Astrocyte (in vitro differentiated cells and primary cell): ENCODE results near the gene TPGS2. TPM values are rescaled to one million over a fixed set of nuclear protein-coding genes. Genes with fewer than 3 reads are reported as not detected.
A peak's percentile ranks its signal among the peaks of the same experiment; 100 is the strongest.

Source experiments
- DNase-seq: peaks from one replicate; pipeline ENCODE4 v3.0.0-alpha.2; 2010; ENCODE audit warnings: low read depth
- FAIRE-seq: peaks from 2 replicates; lab custom pipeline; 2011; peaks lifted over from hg19 to GRCh38; lab: Jason Lieb, UNC
- H2AFZ ChIP-seq: 2 replicates; pipeline ENCODE4 v1.6.0; 2012; ENCODE audit warnings: low read depth, low read length, inconsistent platforms
- H3K27ac ChIP-seq: 2 replicates; pipeline ENCODE4 v1.5.1; 2011; ENCODE audit warnings: low read depth, low read length, inconsistent platforms
- H3K27me3 ChIP-seq: 2 replicates; pipeline ENCODE4 v1.6.0; 2011; ENCODE audit warnings: low read length, inconsistent platforms; ENCODE audit not compliant: insufficient read depth
- H3K36me3 ChIP-seq: 2 replicates; pipeline ENCODE4 v1.5.1; 2011; ENCODE audit warnings: low read length, inconsistent platforms; ENCODE audit not compliant: insufficient read depth
- H3K4me1 ChIP-seq: 2 replicates; pipeline ENCODE4 v1.5.1; 2011; ENCODE audit warnings: low read length, inconsistent platforms; ENCODE audit not compliant: insufficient read depth
- H3K4me2 ChIP-seq: 2 replicates; pipeline ENCODE4 v1.6.0; 2012; ENCODE audit warnings: low read length, inconsistent platforms
- H3K4me3 ChIP-seq: 2 replicates; pipeline ENCODE4 v1.5.1; 2011; ENCODE audit warnings: low read depth, mild to moderate bottlenecking, low read length, inconsistent platforms; ENCODE audit not compliant: insufficient read depth
- H3K79me2 ChIP-seq: 2 replicates; pipeline ENCODE4 v1.6.0; 2012; ENCODE audit warnings: mild to moderate bottlenecking, low read length, inconsistent platforms; ENCODE audit not compliant: insufficient read depth
- H3K9ac ChIP-seq: 2 replicates; pipeline ENCODE4 v1.6.0; 2012; ENCODE audit warnings: mild to moderate bottlenecking, low read length, inconsistent platforms
- H3K9me3 ChIP-seq: 2 replicates; pipeline ENCODE4 v1.5.1; 2012; ENCODE audit warnings: low read depth, mild to moderate bottlenecking, low read length, inconsistent platforms; ENCODE audit not compliant: insufficient read depth
- H4K20me1 ChIP-seq: 2 replicates; pipeline ENCODE4 v1.6.0; 2012; ENCODE audit warnings: low read length, inconsistent platforms; ENCODE audit not compliant: insufficient read depth
- H3K27ac Mint-ChIP-seq: one replicate; pipeline ENCODE4 v1.8.0; 2021; ENCODE audit warnings: mild to moderate bottlenecking, mixed read lengths; ENCODE audit not compliant: unreplicated experiment
- H3K27me3 Mint-ChIP-seq: one replicate; pipeline ENCODE4 v1.8.0; 2021; ENCODE audit warnings: low read depth, mixed read lengths; ENCODE audit not compliant: unreplicated experiment
- H3K36me3 Mint-ChIP-seq: one replicate; pipeline ENCODE4 v1.8.0; 2021; ENCODE audit warnings: low read depth, mixed read lengths; ENCODE audit not compliant: unreplicated experiment
- H3K4me1 Mint-ChIP-seq: one replicate; pipeline ENCODE4 v1.8.0; 2021; ENCODE audit warnings: low read depth, mixed read lengths; ENCODE audit not compliant: unreplicated experiment
- H3K4me3 Mint-ChIP-seq: one replicate; pipeline ENCODE4 v1.8.0; 2021; ENCODE audit warnings: mild to moderate bottlenecking, moderate library complexity, mixed read lengths; ENCODE audit not compliant: unreplicated experiment
- H3K9me3 Mint-ChIP-seq: one replicate; pipeline ENCODE4 v1.8.0; 2021; ENCODE audit warnings: mild to moderate bottlenecking, mixed read lengths; ENCODE audit not compliant: unreplicated experiment
- EZH2 ChIP-seq: IDR thresholded peaks from 2 replicates; pipeline ENCODE4 v1.6.1; 2012; ENCODE audit warnings: mild to moderate bottlenecking, low read length, inconsistent platforms; ENCODE audit not compliant: insufficient read depth
- total RNA-seq: library from RNA; stranded (reverse); gene quantifications from 2 replicates; pipeline ENCODE4 v1.2.1, GENCODE V29; 2021
- TF ChIP-seq, protein P1 (sequence below): IDR thresholded peaks from 2 replicates; pipeline ENCODE4 v1.5.1; 2011; ENCODE audit warnings: low read depth, mild to moderate bottlenecking, inconsistent platforms, low read length, moderate library complexity; ENCODE audit not compliant: insufficient read depth

Gene TPGS2
- total RNA-seq, 1 donor from 2014 or later = 138 TPM

- Histone ChIP-seq H2AFZ (no peak overlapping the region), H3K79me2 (peaks cover 8% of the 10 kb centered on the region), H3K9me3 (no peaks in the 10 kb centered on the region), H3K9ac (no peak overlapping the region), H3K4me2 (no peak overlapping the region), H3K4me3 (no peak overlapping the region), H4K20me1 (no peaks in the 10 kb centered on the region), H3K4me1 (peaks cover 12% of the 10 kb centered on the region), H3K27me3 (no peaks in the 10 kb centered on the region), H3K36me3 (peaks cover 3% of the 10 kb centered on the region), H3K27ac (no peak overlapping the region)
- FAIRE-seq (no peak), DNase-seq (no peak)
- Mint-ChIP-seq H3K27me3 (no peaks in the 10 kb centered on the region), H3K27ac (no peak overlapping the region), H3K4me3 (no peak overlapping the region), H3K4me1 (peaks cover 3% of the 10 kb centered on the region), H3K9me3 (no peaks in the 10 kb centered on the region), H3K36me3 (no peaks in the 10 kb centered on the region)
- TF ChIP-seq EZH2 = no peak
- TF ChIP-seq, protein P1, sequence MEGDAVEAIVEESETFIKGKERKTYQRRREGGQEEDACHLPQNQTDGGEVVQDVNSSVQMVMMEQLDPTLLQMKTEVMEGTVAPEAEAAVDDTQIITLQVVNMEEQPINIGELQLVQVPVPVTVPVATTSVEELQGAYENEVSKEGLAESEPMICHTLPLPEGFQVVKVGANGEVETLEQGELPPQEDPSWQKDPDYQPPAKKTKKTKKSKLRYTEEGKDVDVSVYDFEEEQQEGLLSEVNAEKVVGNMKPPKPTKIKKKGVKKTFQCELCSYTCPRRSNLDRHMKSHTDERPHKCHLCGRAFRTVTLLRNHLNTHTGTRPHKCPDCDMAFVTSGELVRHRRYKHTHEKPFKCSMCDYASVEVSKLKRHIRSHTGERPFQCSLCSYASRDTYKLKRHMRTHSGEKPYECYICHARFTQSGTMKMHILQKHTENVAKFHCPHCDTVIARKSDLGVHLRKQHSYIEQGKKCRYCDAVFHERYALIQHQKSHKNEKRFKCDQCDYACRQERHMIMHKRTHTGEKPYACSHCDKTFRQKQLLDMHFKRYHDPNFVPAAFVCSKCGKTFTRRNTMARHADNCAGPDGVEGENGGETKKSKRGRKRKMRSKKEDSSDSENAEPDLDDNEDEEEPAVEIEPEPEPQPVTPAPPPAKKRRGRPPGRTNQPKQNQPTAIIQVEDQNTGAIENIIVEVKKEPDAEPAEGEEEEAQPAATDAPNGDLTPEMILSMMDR = no peak
Observed at GRCh38 chr18:36833120-36833519, 4.3 kb upstream of the TPGS2 start.

GRCh38 chr18:36831139-36831538, 2.3 kb upstream of the TPGS2 start:
- no peak overlapping the region for H3K4me3 Mint-ChIP-seq

DNA sequence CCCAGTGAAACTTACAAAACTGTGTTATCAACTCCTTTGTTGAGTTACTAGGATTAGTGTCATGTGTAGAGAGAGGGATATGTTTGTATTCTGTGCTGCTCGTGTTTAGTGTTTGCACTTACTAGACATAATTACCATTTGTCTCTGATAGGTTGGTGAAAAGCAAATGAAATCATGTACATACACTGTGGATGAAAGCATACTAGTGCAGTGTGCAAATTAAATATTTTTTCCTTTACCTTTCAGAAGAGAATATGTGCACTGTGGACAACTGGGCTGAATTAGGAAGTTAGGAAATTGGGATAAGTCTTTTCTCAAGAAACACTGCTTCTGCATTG, 1.3 kb upstream of the TPGS2 start:
- Histone ChIP-seq H3K27me3 (no peaks in the 10 kb centered on the region), H3K9ac (peak overlapping the region; percentile 96), H3K36me3 (no peaks in the 10 kb centered on the region), H3K27ac (no peak overlapping the region), H3K9me3 (no peaks in the 10 kb centered on the region), H2AFZ (no peak overlapping the region), H4K20me1 (peaks cover 7% of the 10 kb centered on the region), H3K4me3 (no peak overlapping the region), H3K4me2 (peak overlapping the region; percentile 89), H3K79me2 (peaks cover 31% of the 10 kb centered on the region), H3K4me1 (peaks cover 18% of the 10 kb centered on the region)
- TF ChIP-seq, protein P1 = no peak
- no peak for TF ChIP-seq EZH2
- no peak for FAIRE-seq
- no peak overlapping the region for H3K27ac Mint-ChIP-seq
- peaks cover 3% of the 10 kb centered on the region for H3K4me1 Mint-ChIP-seq
- H3K9me3 Mint-ChIP-seq = no peaks in the 10 kb centered on the region
- H3K36me3 Mint-ChIP-seq = no peaks in the 10 kb centered on the region
- peak overlapping the region; percentile 98 for H3K4me3 Mint-ChIP-seq
- no peak for DNase-seq
- H3K27me3 Mint-ChIP-seq = no peaks in the 10 kb centered on the region

More at GRCh38 chr18:36831139-36831538, 2.3 kb upstream of the TPGS2 start:
- no peaks in the 10 kb centered on the region for H3K36me3 ChIP-seq
- no peaks in the 10 kb centered on the region for H3K27me3 ChIP-seq
- H3K27ac Mint-ChIP-seq = no peak overlapping the region
- H3K9ac ChIP-seq = no peak overlapping the region
- H2AFZ ChIP-seq = no peak overlapping the region
- no peak overlapping the region for H3K4me3 ChIP-seq
- H3K4me1 ChIP-seq = peaks cover 18% of the 10 kb centered on the region
- H3K9me3 ChIP-seq = no peaks in the 10 kb centered on the region
- H3K4me1 Mint-ChIP-seq = peaks cover 3% of the 10 kb centered on the region
- H3K36me3 Mint-ChIP-seq = no peaks in the 10 kb centered on the region
- H3K9me3 Mint-ChIP-seq = no peaks in the 10 kb centered on the region
- peaks cover 7% of the 10 kb centered on the region for H4K20me1 ChIP-seq
- DNase-seq (no peak), FAIRE-seq (peak; percentile 66)
- H3K27ac ChIP-seq = peak overlapping the region; percentile 20
- TF ChIP-seq, protein P1 = no peak
- no peak for TF ChIP-seq EZH2
- peak overlapping the region; percentile 2 for H3K4me2 ChIP-seq
- peaks cover 23% of the 10 kb centered on the region for H3K79me2 ChIP-seq
- H3K27me3 Mint-ChIP-seq = no peaks in the 10 kb centered on the region
